Esophagus (tissue), 2 donors: ENCODE data around the gene ZNF764. TPM values are rescaled to one million over a fixed set of nuclear protein-coding genes. Genes with fewer than 3 reads are reported as not detected.

Experiments used
- H3K27ac ChIP-seq, 2 donors: one replicate each; pipeline ENCODE4 v1.5.1; 2013; ENCODE audit warnings: low read depth in 2 of 2, mild to moderate bottlenecking in 2 of 2, inconsistent platforms in 1 of 2, low read length in 1 of 2, moderate library complexity in 1 of 2
- H3K27me3 ChIP-seq, 2 donors: one replicate each; pipeline ENCODE4 v1.6.1; 2013; ENCODE audit warnings: low read length in 2 of 2, control low read depth in 1 of 2, mild to moderate bottlenecking in 1 of 2; ENCODE audit not compliant: insufficient read depth in 2 of 2, control insufficient read depth in 1 of 2
- H3K36me3 ChIP-seq, 2 donors: one replicate each; pipeline ENCODE4 v1.6.1; 2013; ENCODE audit warnings: low read length in 1 of 2; ENCODE audit not compliant: control insufficient read depth in 2 of 2, insufficient read depth in 2 of 2
- H3K4me1 ChIP-seq, 2 donors: one replicate each; pipeline ENCODE4 v1.6.1; 2013; ENCODE audit warnings: low read length in 1 of 2; ENCODE audit not compliant: control insufficient read depth in 2 of 2, insufficient read depth in 2 of 2
- H3K4me3 ChIP-seq, 2 donors: one replicate each; pipeline ENCODE4 v1.5.1; 2013; ENCODE audit warnings: low read length in 2 of 2, mild to moderate bottlenecking in 2 of 2, low read depth in 1 of 2, moderate library complexity in 1 of 2
- H3K9me3 ChIP-seq, 2 donors: one replicate each; pipeline ENCODE4 v1.6.1; 2013; ENCODE audit warnings: mild to moderate bottlenecking in 2 of 2, low read depth in 1 of 2, low read length in 1 of 2, moderate library complexity in 1 of 2; ENCODE audit not compliant: control insufficient read depth in 2 of 2, insufficient read depth in 1 of 2
- WGBS, 2 donors: extraction: QIAGEN DNeasy Blood & Tissue Kit; methylation state at CpG; one replicate each; pipeline ENCODE4 v1.1.7; 2013; 5-methylcytosine and 5-hydroxymethylcytosine counted together
- polyA plus RNA-seq, 2 donors: library from polyadenylated mRNA; stranded (reverse); fragments of 200-250 nt; gene quantifications; one replicate each; pipeline ENCODE4 v1.2.3, GENCODE V29; 2013
- donor health status: healthy with polysubstance abuse.
- donor health status: Bipolar disorder and iron deficiency.

The ZNF764 gene
- polyA plus RNA-seq, 2 donors: 2.7 to 3.1 TPM

DNA sequence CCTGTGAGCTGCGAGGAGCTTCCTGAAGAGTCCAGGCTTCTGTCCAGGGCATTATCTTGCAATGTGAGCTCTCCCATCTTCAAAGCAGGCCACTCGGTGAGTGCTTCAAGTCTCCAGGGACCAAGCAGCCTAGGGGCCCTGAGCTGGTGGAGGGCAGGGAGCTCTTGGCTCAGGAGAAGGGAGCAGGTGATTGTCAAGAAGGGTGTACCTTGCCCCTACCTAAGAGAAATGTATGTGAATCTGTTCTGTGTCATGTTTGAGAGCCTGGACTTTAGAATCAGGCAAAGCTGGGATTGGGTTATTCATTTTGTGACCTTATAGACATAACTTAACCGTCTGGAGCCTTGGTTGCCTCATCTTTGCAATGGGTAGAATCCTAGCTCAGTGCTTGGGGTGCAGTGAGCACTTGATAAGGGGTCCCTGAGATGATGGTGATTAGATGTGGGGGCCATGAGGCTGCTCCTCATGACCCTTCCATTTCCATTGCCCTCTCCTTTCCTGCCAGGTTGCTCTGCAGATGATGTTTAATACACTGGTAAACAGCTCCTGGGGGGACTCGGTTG is 47.7 kb downstream of the ZNF764 start:
- Histone ChIP-seq H3K4me1 (no peaks in the 10 kb centered on the region), H3K36me3 (peaks cover 3% of the 10 kb centered on the region in 2 donors), H3K27ac (no peak overlapping the region), H3K9me3 (no peaks in the 10 kb centered on the region), H3K27me3 (no peaks in the 10 kb centered on the region), H3K4me3 (no peak overlapping the region)
- 73 to 75% methylated on average over 4 of the region's 4 CpGs for WGBS, 2 donors

GRCh38 chr16:30509081-30509765 is 49.0 kb downstream of the ZNF764 start:
- peaks cover 3% of the 10 kb centered on the region in 2 donors for H3K36me3 ChIP-seq
- no peaks in the 10 kb centered on the region for H3K9me3 ChIP-seq
- no peak overlapping the region for H3K4me3 ChIP-seq
- no peaks in the 10 kb centered on the region for H3K4me1 ChIP-seq
- H3K27me3 ChIP-seq: no peaks in the 10 kb centered on the region
- 66 to 67% methylated on average over 4 of the region's 4 CpGs for WGBS, 2 donors
- no peak overlapping the region for H3K27ac ChIP-seq

Other genes starting within 250 kb of the ZNF764 start
- 10 to 100 TPM; 25.2 to 34.3 TPM for gene CD2BP2, start 203.1 kb downstream of the ZNF764 start, polyA plus RNA-seq
- 10 to 100 TPM; 19.8 to 27.5 TPM for gene TBC1D10B, start 187.9 kb downstream of the ZNF764 start, polyA plus RNA-seq
- gene MYL11, start 183.6 kb downstream of the ZNF764 start, polyA plus RNA-seq: 1 to 10 TPM; 1.3 to 2.1 TPM
- 1 to 10 TPM; 3.5 to 6.8 TPM for gene SEPTIN1, start 175.8 kb downstream of the ZNF764 start, polyA plus RNA-seq
- 1 to 10 TPM; 1.4 to 2.6 TPM for gene ZNF48, start 163.0 kb downstream of the ZNF764 start, polyA plus RNA-seq
- 1 to 10 TPM; 2.2 to 4.7 TPM for gene ZNF771, start 150.8 kb downstream of the ZNF764 start, polyA plus RNA-seq
- gene DCTPP1, start 128.3 kb downstream of the ZNF764 start, polyA plus RNA-seq: 10 to 100 TPM in 1 of 2 donors, 1 to 10 TPM in 1; 9.5 to 32.6 TPM
- gene SEPHS2, start 112.5 kb downstream of the ZNF764 start, polyA plus RNA-seq: 10 to 100 TPM; 11.8 to 21.5 TPM
- 1 to 10 TPM; 2.2 to 2.5 TPM for gene ITGAL, start 85.6 kb downstream of the ZNF764 start, polyA plus RNA-seq
- gene ZNF768, start 31.8 kb downstream of the ZNF764 start, polyA plus RNA-seq: 10 to 100 TPM; 15.2 to 29.4 TPM
- gene ZNF747, start 23.5 kb downstream of the ZNF764 start, polyA plus RNA-seq: 1 to 10 TPM; 4.4 to 4.5 TPM
- 10 to 100 TPM in 1 of 2 donors, 1 to 10 TPM in 1; 8.4 to 16.3 TPM for gene ZNF688, start 13.3 kb upstream of the ZNF764 start, polyA plus RNA-seq
- gene ZNF785, start 27.3 kb upstream of the ZNF764 start, polyA plus RNA-seq: 1 to 10 TPM; 3.2 to 5.9 TPM
- 1 to 10 TPM; 1.3 to 2.0 TPM for gene ZNF689, start 52.0 kb upstream of the ZNF764 start, polyA plus RNA-seq
- gene PRR14, start 92.6 kb upstream of the ZNF764 start, polyA plus RNA-seq: 10 to 100 TPM; 26.8 to 51.8 TPM
- 10 to 100 TPM; 43.5 to 84.8 TPM for gene FBRS, start 100.1 kb upstream of the ZNF764 start, polyA plus RNA-seq
- 10 to 100 TPM in 1 of 2 donors, 1 to 10 TPM in 1; 4.9 to 20.9 TPM for gene SRCAP, start 140.8 kb upstream of the ZNF764 start, polyA plus RNA-seq
- 10 to 100 TPM; 23.2 to 34.8 TPM for gene PHKG2, start 190.1 kb upstream of the ZNF764 start, polyA plus RNA-seq
- gene CFAP119, start 203.7 kb upstream of the ZNF764 start, polyA plus RNA-seq: 1 to 10 TPM; 3.5 to 6.2 TPM
- gene RNF40, start 203.9 kb upstream of the ZNF764 start, polyA plus RNA-seq: 10 to 100 TPM; 39.9 to 64.1 TPM
- gene ZNF629, start 228.8 kb upstream of the ZNF764 start, polyA plus RNA-seq: 1 to 10 TPM; 3.4 to 4.9 TPM